KBM-7 (cell line): ENCODE data around the gene IQCK.

Experiments
- DNase-seq: peaks from one replicate; pipeline ENCODE4 v3.0.0-alpha.2; 2015
- in situ Hi-C: fragments of 300-500 bp; cut with MboI; formaldehyde crosslinking; loops from 2 replicates; pipeline ENCODE4 v1.14.3; 2020; ENCODE audit warnings: low sequenced_read_pairs, low pct_unique_long_range_greater_than_20kb, mixed read lengths

Gene IQCK

DNA sequence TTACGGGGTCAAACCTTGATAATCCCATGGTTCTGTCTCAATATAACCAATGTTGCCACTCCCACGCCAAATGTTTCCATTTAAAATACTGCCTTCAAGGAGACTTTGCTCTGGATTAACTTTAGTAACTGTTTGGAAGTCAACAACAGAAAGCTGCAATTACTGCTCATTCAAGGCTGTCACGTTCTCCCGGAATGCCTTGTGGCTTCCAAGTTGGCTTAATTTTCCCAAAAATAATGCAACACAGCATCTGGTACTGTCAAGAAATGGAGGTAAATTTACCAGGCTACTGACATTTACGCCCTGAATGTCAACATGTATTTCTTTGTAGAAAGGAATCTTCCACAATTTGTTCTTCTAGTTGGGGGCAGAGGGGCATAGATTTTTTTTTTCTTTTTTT lies 128.4 kb downstream of the IQCK start:
- in situ Hi-C loops, result no loop called here
- DNase-seq, result no peak

DNA sequence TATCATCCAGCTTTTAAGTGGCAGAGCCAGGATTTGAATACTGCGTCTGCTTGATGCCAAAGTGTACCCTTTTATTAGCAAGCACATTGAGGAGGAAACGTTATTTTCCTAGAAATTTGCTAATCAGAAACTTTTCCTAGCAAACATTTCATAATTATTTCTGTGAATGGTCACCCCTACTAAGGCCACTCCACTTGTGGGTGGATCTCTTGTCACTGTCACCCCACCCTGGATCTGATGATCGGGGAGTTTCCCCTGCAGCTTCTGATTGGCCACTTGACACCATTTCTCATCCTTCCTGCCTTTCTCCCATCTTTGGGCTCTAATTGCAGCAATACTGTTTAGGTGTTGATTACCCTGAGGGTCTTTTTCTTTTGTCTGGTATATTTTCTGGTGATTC lies 130.7 kb downstream of the IQCK start:
- in situ Hi-C loops, result no loop called here
- no peak for DNase-seq

DNA sequence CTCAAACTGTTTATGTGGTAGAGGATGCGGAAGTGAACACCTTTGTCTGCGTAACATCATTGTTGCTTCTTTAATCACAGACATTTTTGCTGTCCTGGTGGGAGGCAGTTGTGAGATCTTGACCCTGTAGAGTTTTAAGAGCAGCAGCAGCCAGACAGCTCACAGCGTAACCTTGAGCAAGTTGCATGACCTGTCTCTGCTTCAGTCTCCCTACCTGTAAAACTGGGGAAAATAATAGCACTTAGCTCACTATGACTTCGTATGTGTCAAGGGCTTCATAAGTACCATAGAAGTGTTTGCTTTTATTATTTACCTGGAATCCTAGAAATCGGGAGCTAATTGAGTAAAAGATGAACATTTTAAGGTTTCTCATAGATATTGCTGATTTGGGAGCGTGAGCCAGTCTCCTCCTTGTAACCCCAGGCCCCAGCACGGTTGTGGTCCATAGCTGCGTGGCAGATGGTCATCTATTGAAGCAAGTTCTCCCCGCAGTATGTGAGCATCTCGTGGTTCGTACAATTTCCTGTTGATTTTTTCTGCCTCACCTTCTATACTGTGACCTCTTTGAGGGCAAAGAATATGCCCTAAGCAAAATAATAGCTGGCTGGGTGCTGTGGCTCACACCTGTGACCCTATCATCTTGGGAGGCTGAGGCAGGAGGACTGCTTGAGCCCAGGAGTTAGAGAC lies 132.2 kb downstream of the IQCK start:
- no peak for DNase-seq
- in situ Hi-C loops, result no loop called here

DNA sequence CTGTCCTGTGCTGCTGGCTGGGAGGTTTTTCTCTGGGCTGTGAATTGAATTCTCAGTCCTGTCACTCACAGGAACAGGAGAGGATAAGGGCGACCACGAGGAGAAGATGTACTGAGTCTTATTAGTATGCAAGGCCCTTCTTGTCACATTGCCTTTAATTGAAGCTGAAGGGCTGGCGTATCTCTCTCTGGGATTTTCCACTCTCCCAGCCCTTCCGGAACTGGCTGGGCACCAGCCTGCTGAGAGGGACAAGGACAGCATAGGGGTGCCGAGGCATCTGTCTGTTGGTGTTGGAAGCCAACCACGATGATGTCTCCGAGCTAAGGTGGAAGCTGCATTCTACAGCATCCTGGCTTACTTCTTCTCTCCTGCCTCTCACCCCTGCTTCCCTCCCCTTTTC lies 133.4 kb downstream of the IQCK start:
- in situ Hi-C loops, result no loop called here

DNA sequence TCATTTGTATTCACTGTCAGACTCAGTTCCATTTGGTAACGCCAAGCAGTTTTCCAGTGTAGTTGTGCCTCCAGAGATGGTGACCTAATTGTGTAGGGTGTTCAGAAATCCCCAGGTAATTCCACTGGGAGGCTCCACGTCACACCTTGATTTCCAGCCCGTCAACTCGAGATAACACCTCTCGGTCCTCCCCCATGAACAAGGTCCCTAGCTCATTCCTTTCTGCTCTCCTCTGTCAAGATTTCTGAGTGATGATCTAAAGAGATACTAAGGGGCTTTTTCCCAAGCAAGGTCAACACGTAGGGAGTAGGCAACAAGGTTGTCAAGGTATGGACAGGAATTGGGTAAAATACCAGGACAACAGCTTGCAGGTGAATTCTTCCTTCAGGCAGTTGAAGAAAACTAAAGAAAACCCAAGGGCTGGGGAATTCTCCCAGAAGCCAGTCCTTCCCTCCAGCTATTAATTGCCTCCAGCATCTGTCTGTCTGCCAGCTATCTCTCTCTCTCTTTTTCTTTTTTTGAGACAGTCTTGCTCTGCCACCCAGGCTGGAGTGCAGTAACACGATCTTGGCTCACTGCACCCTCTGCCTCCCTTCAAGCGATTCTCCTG lies 135.2 kb downstream of the IQCK start:
- in situ Hi-C loops, result no loop called here

More for the DNA sequence above, 133.4 kb downstream of the IQCK start:
- no peak for DNase-seq

DNA sequence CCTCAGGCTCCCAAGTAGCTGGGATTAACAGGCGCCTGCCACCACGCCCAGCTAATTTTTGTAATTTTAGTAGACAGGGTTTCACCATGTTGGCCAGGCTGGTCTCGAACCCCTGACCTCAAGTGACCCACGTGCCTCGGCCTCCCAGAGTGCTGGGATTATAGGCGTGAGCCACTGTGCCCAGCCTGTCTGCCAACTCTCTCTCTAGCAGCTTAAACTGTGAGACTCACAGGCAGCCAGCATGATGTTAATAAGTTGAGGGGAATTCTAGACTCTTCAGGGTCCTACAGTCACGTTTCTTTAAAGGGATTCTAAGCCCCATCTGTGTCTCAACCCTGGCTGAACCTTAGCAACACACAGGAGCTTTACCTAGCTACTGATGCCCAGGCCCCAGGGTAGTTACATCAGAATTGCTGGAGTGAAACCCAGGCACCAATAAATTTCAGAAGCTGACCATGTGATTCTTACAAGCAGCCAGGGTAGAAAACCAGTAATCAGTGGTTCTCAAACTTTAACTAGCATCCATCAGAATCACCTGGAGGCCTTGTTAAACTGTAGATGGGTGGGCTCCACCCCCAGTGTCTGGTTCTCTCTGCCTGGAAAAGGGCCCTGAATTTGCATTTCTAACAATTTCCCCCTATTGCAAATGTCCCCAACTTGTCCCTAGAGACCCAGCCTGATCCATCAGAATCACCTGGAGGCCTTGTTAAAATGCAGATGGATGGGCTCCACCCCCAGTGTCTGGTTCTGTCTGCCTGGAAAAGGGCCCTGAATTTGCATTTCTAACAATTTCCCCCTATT lies 135.9 kb downstream of the IQCK start:
- in situ Hi-C loops, result no loop called here
- no peak for DNase-seq

More for the DNA sequence above, 135.2 kb downstream of the IQCK start:
- DNase-seq, result no peak

DNA sequence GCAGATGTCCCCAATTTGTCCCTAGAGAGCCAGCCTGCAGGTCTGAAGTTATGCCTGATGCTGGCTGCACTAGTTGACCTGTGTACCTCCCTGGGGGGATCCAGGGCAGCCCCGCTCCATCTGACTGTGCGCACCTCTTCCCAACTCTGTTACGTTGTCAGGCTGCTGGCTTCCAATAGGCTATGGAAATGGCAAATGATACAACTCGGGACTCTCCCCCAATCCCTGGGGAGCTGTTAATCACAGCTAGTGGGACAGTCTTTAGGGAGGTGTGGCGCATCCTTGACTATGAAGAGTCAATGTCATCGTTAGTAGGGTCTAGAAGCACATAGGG lies 136.4 kb downstream of the IQCK start:
- DNase-seq, result no peak
- in situ Hi-C loops, result no loop called here

DNA sequence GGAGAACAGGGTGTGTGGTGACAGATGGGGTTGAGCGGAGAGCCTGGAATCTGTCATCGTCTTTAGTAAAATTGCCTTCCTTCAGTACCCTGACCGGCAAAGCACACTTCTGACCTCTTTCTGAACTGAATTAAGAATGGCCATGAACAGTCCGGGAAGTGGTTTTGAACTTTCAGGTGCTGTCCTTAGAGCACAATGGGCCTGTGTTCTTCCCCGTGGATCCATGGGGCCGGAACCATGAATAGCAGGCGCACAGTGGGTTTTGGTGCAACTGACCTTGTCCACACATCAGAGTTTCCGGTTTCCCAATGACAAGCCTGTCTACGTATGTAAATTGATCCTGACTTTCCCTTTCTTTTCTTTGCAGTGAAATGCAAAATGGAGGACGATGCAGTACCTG lies 138.0 kb downstream of the IQCK start:
- DNase-seq, result no peak
- in situ Hi-C loops, result no loop called here

DNA sequence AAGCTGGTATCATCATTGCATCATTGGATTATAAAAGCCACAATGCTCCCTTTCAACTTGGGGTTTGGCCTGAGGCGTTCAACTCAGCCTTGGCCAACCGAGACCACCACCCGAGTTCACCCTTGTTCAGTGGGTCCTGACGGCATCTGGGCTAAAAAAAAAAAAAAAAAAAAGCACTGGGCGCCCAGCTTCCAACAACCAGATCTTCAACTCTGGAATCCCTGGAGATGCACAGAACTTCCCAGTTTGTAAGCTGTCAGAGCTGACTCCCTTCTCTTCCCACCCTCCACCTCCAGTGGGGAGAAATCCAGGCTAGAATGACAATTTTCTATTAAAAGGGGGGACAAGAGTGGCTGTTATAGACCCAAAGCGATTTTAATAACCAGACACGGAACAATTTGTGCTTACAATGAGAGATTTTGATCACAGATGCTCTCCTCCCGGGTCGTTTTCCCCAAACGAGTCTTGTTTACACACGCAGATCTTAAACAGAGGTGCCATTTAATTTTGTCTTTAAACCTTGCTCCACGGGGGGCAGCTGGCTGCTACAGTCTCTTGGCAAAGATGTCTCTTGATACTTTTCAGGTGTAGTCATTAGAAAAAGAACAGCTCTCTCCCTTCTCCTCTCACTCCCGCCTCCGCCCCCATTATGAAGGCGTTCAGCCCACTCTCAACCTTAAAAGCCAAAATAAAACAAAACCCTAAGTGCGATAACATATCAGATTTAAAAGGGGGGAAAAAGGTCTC lies 139.7 kb downstream of the IQCK start:
- in situ Hi-C loops, result no loop called here
- DNase-seq, result no peak

DNA sequence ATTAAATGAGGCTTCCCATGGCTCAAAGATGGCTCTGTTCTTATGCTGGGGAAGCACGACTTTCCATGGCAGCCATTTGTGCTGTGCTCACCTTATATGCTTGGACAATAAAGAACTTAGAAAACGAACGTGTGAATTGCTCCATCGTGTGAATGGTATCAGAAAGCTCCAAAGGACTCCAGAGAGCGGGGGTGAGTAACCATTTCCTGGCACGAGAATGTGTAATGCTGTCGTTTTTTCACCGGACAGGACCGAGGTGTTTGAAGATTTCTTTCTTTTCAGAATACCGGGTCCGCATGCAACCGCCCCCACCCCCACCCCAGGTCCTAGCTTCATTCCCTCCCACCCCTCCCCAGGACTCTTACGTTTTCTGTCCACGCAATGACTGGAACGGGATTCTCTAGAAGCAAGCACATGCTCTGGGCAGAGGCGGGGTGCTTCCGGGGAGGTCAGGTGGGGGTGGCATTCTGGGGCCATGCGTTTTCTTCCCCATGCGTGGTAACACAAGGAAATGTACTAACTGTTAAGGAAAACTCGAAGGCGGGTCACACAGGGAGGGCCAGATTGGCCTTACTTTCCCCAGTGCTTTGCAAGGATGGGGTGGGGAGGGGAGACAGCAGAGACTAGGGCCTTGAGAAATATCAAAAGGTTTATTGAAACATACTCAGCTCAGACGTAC lies 140.4 kb downstream of the IQCK start:
- in situ Hi-C loops, result no loop called here

DNA sequence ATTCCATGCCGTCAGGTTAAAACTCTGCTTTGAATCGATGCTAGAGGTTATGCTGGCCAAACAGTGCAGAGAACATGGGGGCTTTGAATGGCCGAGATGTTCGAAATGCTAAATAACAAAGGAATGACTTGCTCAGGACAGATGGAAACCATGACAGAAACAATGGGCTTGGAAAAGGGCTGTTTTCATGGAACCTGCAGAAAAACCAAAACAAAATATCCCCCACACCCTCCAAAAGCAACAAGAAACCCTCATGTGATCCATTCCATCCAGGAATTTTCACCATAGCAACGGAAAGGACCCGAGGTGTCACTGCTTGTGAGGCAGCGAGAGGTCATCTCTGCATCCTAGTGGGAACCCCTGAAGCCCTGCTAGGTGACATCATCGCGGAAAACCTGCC lies 141.1 kb downstream of the IQCK start:
- in situ Hi-C loops, result no loop called here

More for the DNA sequence above, 140.4 kb downstream of the IQCK start:
- no peak for DNase-seq

DNA sequence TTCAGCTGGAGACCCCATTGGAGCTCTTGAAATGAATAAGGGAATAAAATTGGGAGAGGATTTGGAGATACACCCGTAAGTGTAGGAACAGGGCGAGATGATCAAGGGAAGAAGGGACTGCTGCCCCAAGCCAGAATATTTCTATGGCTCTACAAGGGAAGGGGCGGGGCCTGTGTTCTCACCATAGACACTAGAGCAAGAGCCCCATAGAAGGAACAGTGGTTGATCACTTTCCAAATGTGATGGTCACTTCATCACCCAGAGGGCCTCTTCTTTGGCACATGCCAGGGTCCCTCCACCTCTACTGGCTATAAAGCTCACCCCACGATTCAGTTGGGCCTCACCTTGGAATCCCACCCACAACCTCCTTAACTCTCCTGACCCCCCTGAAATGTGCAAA lies 141.5 kb downstream of the IQCK start:
- in situ Hi-C loops, result no loop called here
- no peak for DNase-seq

More for the DNA sequence above, 141.1 kb downstream of the IQCK start:
- DNase-seq, result no peak

DNA sequence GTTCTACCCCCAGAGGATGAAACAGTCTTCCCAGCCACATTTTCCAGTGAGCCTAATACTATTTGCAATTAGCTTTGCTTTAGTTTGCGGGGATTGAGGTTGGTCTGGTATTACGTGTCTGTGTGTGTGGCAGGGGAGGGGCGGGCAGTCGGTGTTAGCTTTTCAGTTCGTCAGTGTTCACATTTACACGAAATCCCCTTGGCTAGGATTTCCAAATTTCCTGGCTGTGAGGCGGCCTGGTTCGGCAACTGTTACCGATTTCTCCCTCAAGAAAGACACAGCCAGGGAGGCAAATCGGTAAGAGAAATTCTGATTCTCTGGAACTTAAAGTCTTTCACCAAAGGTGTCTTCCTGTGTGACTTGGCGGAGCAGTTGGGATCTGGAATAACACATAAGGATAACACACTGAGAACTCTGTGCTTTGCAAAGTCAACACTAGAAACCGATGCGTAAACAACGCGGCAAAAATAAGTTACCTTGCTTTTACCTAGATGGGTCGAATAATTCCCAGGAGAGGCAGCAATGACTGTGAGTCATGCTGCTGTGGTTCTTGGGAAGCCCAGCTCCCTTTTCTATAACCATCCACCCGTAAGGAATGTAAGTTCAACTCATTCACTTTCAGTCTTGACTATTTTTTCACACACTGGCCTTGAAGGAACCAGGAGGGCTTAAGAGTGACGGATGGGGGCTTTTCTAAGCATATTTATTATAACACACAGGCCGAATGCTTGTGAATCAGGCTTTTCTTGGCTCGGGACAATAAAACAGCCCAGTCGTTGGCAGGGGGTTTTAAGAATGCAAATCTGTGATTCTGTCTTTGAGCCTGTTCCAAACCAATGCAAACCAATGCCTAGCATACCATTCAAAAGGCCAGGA lies 142.3 kb downstream of the IQCK start:
- in situ Hi-C loops, result no loop called here
- DNase-seq, result no peak

DNA sequence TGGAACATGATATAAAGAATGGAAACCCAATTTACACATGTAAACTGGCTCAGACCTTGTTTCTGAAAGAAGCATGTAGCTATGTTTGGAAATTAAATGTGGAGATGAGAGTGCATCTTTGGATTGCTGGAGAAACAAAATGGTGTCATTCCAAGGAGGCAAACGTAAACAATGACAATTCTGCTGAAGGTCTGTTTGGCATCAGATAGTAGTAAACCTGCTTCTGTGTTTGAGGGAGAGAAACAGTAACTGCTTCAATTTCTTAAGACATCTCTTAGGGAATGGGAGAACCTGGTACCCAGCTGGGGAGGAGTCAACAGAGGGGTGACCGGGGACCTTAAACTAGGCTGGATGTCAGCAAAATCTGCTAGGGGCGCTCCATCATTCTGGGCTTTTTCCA lies 143.1 kb downstream of the IQCK start:
- in situ Hi-C loops, result no loop called here
- no peak for DNase-seq

DNA sequence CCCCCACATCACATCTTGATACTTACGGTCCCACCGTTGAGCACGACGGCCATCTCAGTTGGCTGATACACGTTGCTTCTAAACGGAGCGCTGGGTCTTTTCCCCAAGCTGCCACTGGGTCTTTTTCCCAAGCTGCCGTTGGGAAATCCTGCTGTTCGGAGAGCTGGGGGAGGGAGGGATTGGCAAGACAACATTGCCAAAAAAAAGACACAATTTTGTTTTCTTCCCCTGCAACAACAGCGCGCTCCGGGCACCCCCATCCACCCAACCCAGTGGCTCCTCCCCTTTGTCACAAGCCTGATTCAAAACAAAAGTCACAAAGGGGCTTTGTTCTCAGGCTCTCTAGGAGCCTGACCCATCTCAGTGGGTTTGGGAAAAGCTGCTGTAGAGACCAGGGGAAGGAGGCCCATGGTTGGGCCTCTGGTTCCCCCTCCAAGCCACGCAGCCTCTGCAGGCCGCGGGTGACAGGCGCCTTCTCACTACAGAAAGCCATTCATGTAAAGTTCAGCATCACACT lies 143.8 kb downstream of the IQCK start:
- in situ Hi-C loops, result no loop called here
- no peak for DNase-seq

DNA sequence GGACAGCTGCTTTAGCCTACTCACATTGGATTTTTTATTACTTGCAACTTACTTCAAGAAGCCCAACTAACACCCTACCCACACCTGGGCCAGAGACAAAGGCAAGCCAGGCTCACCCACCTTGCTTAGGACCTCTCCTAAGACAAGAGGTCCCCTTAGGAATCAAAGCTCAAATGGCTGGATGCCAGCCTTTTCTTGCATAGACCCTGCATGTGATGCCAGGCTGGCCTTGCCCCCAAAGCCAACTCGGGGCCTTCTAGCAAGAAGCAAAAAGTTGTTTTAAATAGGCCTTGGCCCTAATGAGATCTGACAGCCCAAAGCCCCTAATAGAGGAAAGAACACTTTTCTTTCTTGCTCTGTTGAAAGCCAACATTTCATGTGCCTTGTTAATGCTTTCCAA lies 145.9 kb downstream of the IQCK start:
- no peak for DNase-seq
- in situ Hi-C loops, result no loop called here

DNA sequence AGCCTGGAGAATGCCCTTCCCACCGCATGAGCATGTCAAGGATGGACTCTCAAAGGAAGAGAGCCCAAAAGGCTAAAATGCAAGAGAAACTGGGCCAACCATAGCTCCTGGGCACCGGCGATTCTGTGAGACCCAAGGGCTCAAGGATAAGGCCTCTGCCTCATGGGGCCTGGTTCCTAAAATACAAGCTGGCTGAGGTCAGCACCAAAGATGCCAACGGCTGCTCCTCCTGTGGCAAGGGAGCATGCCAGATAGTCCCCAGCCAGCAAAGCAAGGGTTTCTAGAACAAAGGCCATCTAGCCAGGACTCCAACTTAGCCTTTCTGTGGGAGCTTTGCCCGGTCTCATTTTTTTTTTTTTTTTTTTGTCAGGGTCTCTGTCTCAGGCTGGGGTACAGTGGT lies 146.5 kb downstream of the IQCK start:
- DNase-seq, result no peak
- in situ Hi-C loops, result no loop called here

DNA sequence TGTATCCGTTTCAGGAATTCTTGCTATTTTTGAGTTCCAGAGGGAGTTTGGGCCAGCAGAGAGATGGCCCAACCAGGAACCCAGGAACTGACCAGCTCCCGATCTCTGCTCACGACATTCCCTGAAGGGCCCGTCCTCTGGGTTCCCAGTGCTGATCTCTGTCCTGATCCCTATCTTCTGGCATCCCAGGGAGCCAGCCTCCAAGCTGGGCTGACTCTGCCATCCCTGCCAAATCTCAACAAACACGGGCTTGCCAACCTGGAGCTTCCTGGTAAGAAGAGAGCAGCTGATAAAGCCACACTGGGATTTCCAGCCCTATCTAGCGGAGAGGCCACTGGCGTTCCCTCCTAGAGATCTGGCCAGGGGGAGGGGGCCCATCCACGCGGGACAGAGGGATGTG lies 150.3 kb downstream of the IQCK start:
- DNase-seq, result no peak
- in situ Hi-C loops, result no loop called here
